ENCODE data around the gene VPS51. TPM values are rescaled to one million over a fixed set of nuclear protein-coding genes. Genes with fewer than 3 reads are reported as not detected.

Gene VPS51
- total and polyA plus RNA-seq, 2 of the 13 experiments (the other 11 are each of a cell fraction or from before 2014, with no cell fraction given): 76.3 to 90.6 TPM

GRCh38 chr11:65156256-65156655, 60.2 kb downstream of the VPS51 start:
- no TSS peak for BruUV-seq (replicated peaks)
- DNase-seq (ENCODE audit: low spot score) (no peak), FAIRE-seq (no peak), ATAC-seq (no peak)
- CTCF ChIA-PET (ENCODE audit: low intra/inter-chr PET ratio, low total read pairs): no interaction called here
- H3K4me1 ChIP-seq (ENCODE audit: insufficient read depth, low read length): peaks cover 22% of the 10 kb centered on the region
- H3K79me2 ChIP-seq (ENCODE audit: insufficient read depth, low read length): no peaks in the 10 kb centered on the region
- no peak overlapping the region for H3K9ac ChIP-seq (ENCODE audit: insufficient read depth, low read depth, low read length)
- H3K4me2 ChIP-seq (ENCODE audit: low read depth, low read length): no peak overlapping the region
- H2AFZ ChIP-seq (ENCODE audit: low read length): no peak overlapping the region
- TF ChIP-seq ZNF143 (CRISPR knock-in tag; IDR thresholded peaks at IDR 0.05): no peak
- TF ChIP-seq ZKSCAN5 (CRISPR knock-in tag; IDR thresholded peaks at IDR 0.05): no peak
- TF ChIP-seq NFKBIZ (CRISPR knock-in tag; IDR thresholded peaks at IDR 0.05): no peak
- TF ChIP-seq NFATC3 (CRISPR knock-in tag; IDR thresholded peaks at IDR 0.05): no peak
- TF ChIP-seq KAT7 (CRISPR knock-in tag; IDR thresholded peaks at IDR 0.05; ENCODE audit: borderline replicate concordance): no peak
- TF ChIP-seq ZNF121 (CRISPR knock-in tag; IDR thresholded peaks at IDR 0.05): no peak
- TF ChIP-seq EHMT2 (IDR thresholded peaks at IDR 0.05; ENCODE audit: borderline replicate concordance, low read depth, low read length): no peak
- TF ChIP-seq ZNF644 (CRISPR knock-in tag; IDR thresholded peaks at IDR 0.05; ENCODE audit: low read depth): no peak
- TF ChIP-seq GABPB1 (CRISPR knock-in tag; IDR thresholded peaks at IDR 0.05): no peak
- TF ChIP-seq, protein P1, sequence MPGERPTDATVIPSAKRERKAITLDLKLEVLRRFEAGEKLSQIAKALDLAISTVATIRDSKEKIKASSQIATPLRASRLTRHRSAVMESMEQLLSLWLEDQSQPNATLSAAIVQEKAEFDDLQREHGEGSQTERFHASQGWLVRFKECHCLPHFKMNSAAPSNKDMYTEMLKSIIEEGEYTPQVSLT (CRISPR knock-in tag; IDR thresholded peaks at IDR 0.05; ENCODE audit: borderline replicate concordance, low read depth): no peak
- TF ChIP-seq IKZF4 (CRISPR knock-in tag; IDR thresholded peaks at IDR 0.05; ENCODE audit: borderline replicate concordance, low read depth, not compliant biosample characterization): no peak
- intact Hi-C loops (cut with micrococcal nuclease; ENCODE audit: unreplicated experiment) (no loop called here), in situ Hi-C loops (cut with HindIII; ENCODE audit: extremely low pct_ligation_motif_present, low pct_unique_long_range_greater_than_20kb) (no loop called here)
- H3K27ac ChIP-seq (ENCODE audit: extremely low read length, insufficient read depth, low read length): no peak overlapping the region
- H3K36me3 ChIP-seq (replicated peaks in 1 of 2; ENCODE audit: control insufficient read depth in 1 of 2, insufficient read depth in 2 of 2, low read length in 2 of 2): no peaks in the 10 kb centered on the region
- H3K27me3 ChIP-seq (ENCODE audit: control insufficient read depth in 1 of 2, insufficient read depth in 2 of 2, low read length in 2 of 2): no peaks in the 10 kb centered on the region
- H4K20me1 ChIP-seq (ENCODE audit: insufficient read depth, low read length): no peaks in the 10 kb centered on the region
- H3K9me3 ChIP-seq (ENCODE audit: low read length): no peaks in the 10 kb centered on the region
- H3K4me3 ChIP-seq (replicated peaks in 1 of 3; ENCODE audit: insufficient read depth in 1 of 3, low read depth in 2 of 3, low read length in 3 of 3): no peak overlapping the region
- POLR2A ChIA-PET: interaction anchor here (1.8 kb wide), 1 partner anchor 21 kb away, joined by 8 read pairs; no protein-coding TSS in a partner anchor
- WGBS (ENCODE audit: low lambda C conversion rate): 85% methylated on average over 3 of the region's 3 CpGs
